K562 (cell line): ENCODE results near the gene NEK1. TPM values are rescaled to one million over a fixed set of nuclear protein-coding genes. Genes with fewer than 3 reads are reported as not detected.

Experiments used
- CBX1 ChIP-seq: sonication (generic); IDR thresholded peaks from 2 replicates; pipeline ENCODE4 v1.6.1; 2016; ENCODE audit warnings: antibody characterized with exemption, low read depth, mild to moderate bottlenecking
- CBX8 ChIP-seq: fragments of 200-600 bp; sonication (generic); IDR thresholded peaks from 2 replicates; pipeline ENCODE4 v1.6.1; 2012; ENCODE audit warnings: borderline replicate concordance, mixed run types, low read depth, mild to moderate bottlenecking, moderate library complexity, mixed read lengths, low read length, control low read depth, inconsistent platforms; ENCODE audit not compliant: poor library complexity, severe bottlenecking; ENCODE audit errors: extremely low read depth
- CCNT2 ChIP-seq: IDR thresholded peaks from 2 replicates; pipeline ENCODE4 v1.6.1; 2011; ENCODE audit warnings: borderline replicate concordance, low read depth, mild to moderate bottlenecking, moderate library complexity, mixed read lengths, low read length; ENCODE audit not compliant: insufficient read length; ENCODE audit errors: extremely low read depth
- GTF2E2 ChIP-seq: fragments of 200-800 bp; sonication (Bioruptor generic); IDR thresholded peaks from 2 replicates; pipeline ENCODE4 v1.6.1; 2016; ENCODE audit warnings: missing genetic modification characterization, missing compliant biosample characterization
- MAX ChIP-seq: sonication (generic); formaldehyde crosslinking; IDR thresholded peaks from 2 replicates; pipeline ENCODE4 v1.9.0; 2022; ENCODE audit warnings: mild to moderate bottlenecking, missing genetic modification reagents
- MAZ ChIP-seq, 2 experiments: fragments of 450-650 bp in 1 of 2; sonication (generic) in 1 of 2; formaldehyde crosslinking; IDR thresholded peaks in 1 of 2; conservative IDR thresholded peaks in 1 of 2; 2 replicates each; pipeline versions ENCODE4 v1.4.0 to v1.5.0; 2020; ENCODE audit warnings: mild to moderate bottlenecking in 1 of 2, missing genetic modification reagents in 1 of 2
- MCM2 ChIP-seq: fragments of 450-650 bp; IDR thresholded peaks from 2 replicates; pipeline ENCODE4 v1.6.1; 2017; ENCODE audit warnings: low read depth, mild to moderate bottlenecking
- MEF2A ChIP-seq: IDR thresholded peaks from 2 replicates; pipeline ENCODE4 v1.6.1; 2011; ENCODE audit warnings: low read depth, mild to moderate bottlenecking, low read length, moderate library complexity; ENCODE audit not compliant: control insufficient read depth
- NCOR1 ChIP-seq: fragments of 450-650 bp; IDR thresholded peaks from 2 replicates; pipeline ENCODE4 v1.6.1; 2016; ENCODE audit warnings: mild to moderate bottlenecking, moderate library complexity
- PCBP2 ChIP-seq: fragments of 200-400 bp; formaldehyde crosslinking; IDR thresholded peaks from 2 replicates; pipeline ENCODE4 v1.6.1; 2018; ENCODE audit warnings: low read length, low read depth, mild to moderate bottlenecking, moderate library complexity; ENCODE audit not compliant: poor library complexity, severe bottlenecking
- PHTF2 ChIP-seq: fragments of 250-450 bp; sonication (Bioruptor Pico); IDR thresholded peaks from 2 replicates; pipeline ENCODE4 v1.5.0; 2021; ENCODE audit warnings: mild to moderate bottlenecking
- RBM14 ChIP-seq: fragments of 200-400 bp; formaldehyde crosslinking; IDR thresholded peaks from 2 replicates; pipeline ENCODE4 v1.6.1; 2018; ENCODE audit warnings: low read depth, mild to moderate bottlenecking, low read length, moderate library complexity, borderline replicate concordance; ENCODE audit not compliant: insufficient read depth
- RHOXF2B ChIP-seq: fragments of 250-450 bp; sonication (Bioruptor Pico); conservative IDR thresholded peaks from 2 replicates; pipeline ENCODE4 v1.5.1; 2021
- SMAD4 ChIP-seq: fragments of 250-450 bp; sonication (Bioruptor Pico); conservative IDR thresholded peaks from 2 replicates; pipeline ENCODE4 v1.8.0; 2021; ENCODE audit warnings: inconsistent platforms, mild to moderate bottlenecking, moderate library complexity
- SMARCA4 ChIP-seq: fragments of 450-650 bp; IDR thresholded peaks from 2 replicates; pipeline ENCODE4 v1.6.1; 2016
- STAG1 ChIP-seq: sonication (generic); formaldehyde crosslinking; IDR thresholded peaks from 2 replicates; pipeline ENCODE4 v1.5.0; 2020; ENCODE audit warnings: missing genetic modification reagents, borderline replicate concordance
- XRCC4 ChIP-seq: IDR thresholded peaks from one replicate; pipeline ENCODE4 v1.6.1; 2011; ENCODE audit not compliant: insufficient read depth, insufficient read length; ENCODE audit errors: extremely low read depth
- ZNF12 ChIP-seq: sonication (generic); formaldehyde crosslinking; IDR thresholded peaks from 2 replicates; pipeline ENCODE4 v1.4.0; 2020; ENCODE audit warnings: mild to moderate bottlenecking, missing genetic modification reagents
- ZNF140 ChIP-seq: fragments of 250-450 bp; sonication (Bioruptor Pico); IDR thresholded peaks from 2 replicates; pipeline ENCODE4 v1.8.0; 2021; ENCODE audit warnings: moderate library complexity, mild to moderate bottlenecking, inconsistent platforms
- ZNF316 ChIP-seq: fragments of 450-650 bp; IDR thresholded peaks from 2 replicates; pipeline ENCODE4 v1.6.1; 2016
- ZNF324 ChIP-seq: fragments of 250-450 bp; sonication (Bioruptor Pico); IDR thresholded peaks from 2 replicates; pipeline ENCODE4 v1.4.0; 2020; ENCODE audit warnings: mild to moderate bottlenecking
- ZNF830 ChIP-seq: fragments of 250-450 bp; sonication (Bioruptor Pico); IDR thresholded peaks from 2 replicates; pipeline ENCODE4 v1.5.0; 2021; ENCODE audit warnings: mild to moderate bottlenecking
- ZSCAN29 ChIP-seq: fragments of 450-650 bp; IDR thresholded peaks from 2 replicates; pipeline ENCODE4 v1.6.1; 2017
- polyA plus RNA-seq, 8 experiments: library from polyadenylated mRNA; depleted of rRNA in 4 of 8; stranded (reverse) in 5 of 8; unstranded in 3 of 8; fragments of >200 nt; fragmentation: Nextera tagmentation in 2 of 8; fragmentation: Illumina TruSeq in 1 of 8; extraction: Ambion mirVana in 2 of 8; extraction: Trizol in 1 of 8; gene quantifications; 2 replicates each; pipeline versions ENCODE4 v1.2.1 to v1.2.3, GENCODE V29; 2011 to 2014; ENCODE audit warnings: inconsistent platforms in 1 of 8, missing spikeins in 1 of 8
- total RNA-seq, 7 experiments: library from RNA; depleted of rRNA in 6 of 7; stranded (reverse); fragments of >200 nt in 6 of 7; fragmentation: Illumina TruSeq in 2 of 7; extraction: Trizol in 2 of 7; gene quantifications; 2 replicates each; pipeline versions ENCODE4 v1.2.1 to v1.2.3, GENCODE V29; 2011 to 2021; ENCODE audit warnings: low replicate concordance in 1 of 7
- TF ChIP-seq, protein P1 (sequence below): sonication (generic); formaldehyde crosslinking; IDR thresholded peaks from 2 replicates; pipeline ENCODE4 v1.8.1; 2023; ENCODE audit warnings: mild to moderate bottlenecking, missing genetic modification reagents
- TF ChIP-seq, protein P2 (sequence below): fragments of 450-650 bp; formaldehyde crosslinking; IDR thresholded peaks from 2 replicates; pipeline ENCODE4 v1.4.0; 2022; ENCODE audit warnings: missing genetic modification characterization

Gene NEK1
- total and polyA plus RNA-seq, 9 of the 15 experiments (the other 6 are each of a cell fraction or from before 2014, with no cell fraction given), result 6.2 to 15.7 (median 10.3) TPM

DNA sequence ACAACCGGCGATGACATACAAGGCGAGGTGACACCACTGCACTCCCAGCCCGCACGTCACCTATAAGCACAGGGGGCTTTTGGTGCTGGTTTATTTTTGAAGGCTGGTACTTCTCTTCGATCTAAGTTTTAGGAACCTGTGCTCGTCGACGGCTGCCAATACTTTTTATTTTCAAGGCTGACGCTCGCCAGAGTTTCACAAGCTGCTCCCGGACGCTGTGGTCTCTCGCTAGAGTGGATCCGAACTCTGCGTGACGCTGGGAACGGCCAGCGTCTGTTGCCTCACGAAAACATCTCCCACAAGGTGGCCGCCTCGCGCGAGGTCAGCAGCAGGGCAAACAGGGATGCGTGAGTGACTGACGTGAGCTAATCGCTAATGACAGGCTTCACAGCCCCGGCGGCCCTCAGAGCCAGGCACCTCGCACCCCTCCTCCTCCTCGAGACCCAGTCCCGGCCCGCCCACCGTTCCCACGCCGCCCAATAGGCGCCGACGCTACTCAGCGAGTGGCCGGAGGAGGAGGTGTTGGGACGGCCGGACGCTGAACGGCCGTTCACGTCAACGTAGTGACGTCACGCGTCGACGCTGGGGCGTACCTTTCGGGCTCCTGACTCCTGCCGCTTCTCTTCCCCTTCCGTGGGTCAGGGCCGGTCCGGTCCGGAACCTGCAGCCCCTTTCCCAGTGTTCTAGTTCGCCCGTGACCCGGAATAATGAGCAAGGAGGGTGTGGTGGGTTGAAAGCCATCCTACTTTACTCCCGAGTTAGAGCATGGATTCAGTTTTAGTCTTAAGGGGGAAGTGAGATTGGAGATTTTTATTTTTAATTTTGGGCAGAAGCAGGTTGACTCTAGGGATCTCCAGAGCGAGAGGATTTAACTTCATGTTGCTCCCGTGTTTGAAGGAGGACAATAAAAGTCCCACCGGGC, 7.8 kb upstream of the NEK1 start, which contains the start of gene CLCN3 (continued):
- peak; percentile 67 for TF ChIP-seq NCOR1
- TF ChIP-seq CCNT2, result peak; percentile 94
- TF ChIP-seq ZNF12 (CRISPR knock-in tag), result 0 out of 2 replicates have a peak, but pooled peaks have one; percentile 6
- TF ChIP-seq STAG1, result no peak
- TF ChIP-seq ZNF324 (CRISPR knock-in tag), result no peak
- TF ChIP-seq CBX1, result peak; percentile 11; the same call in 1 of the 2 replicates
- no peak for TF ChIP-seq XRCC4
- TF ChIP-seq SMARCA4, result peak; percentile 36
- peak; percentile 59 to 74 for TF ChIP-seq MAZ (CRISPR knock-in tag; conservative IDR thresholded peaks at IDR 0.05 in 1 of 2, IDR thresholded peaks at IDR 0.05 in 1 of 2)
- TF ChIP-seq GTF2E2, result peak; percentile 84; the same call in 1 of the 2 replicates
- TF ChIP-seq ZNF316, result no peak
- TF ChIP-seq ZNF830 (CRISPR knock-in tag), result no peak
- TF ChIP-seq PHTF2 (CRISPR knock-in tag), result no peak
- no peak for TF ChIP-seq RHOXF2B (CRISPR knock-in tag)
- TF ChIP-seq, protein P1, sequence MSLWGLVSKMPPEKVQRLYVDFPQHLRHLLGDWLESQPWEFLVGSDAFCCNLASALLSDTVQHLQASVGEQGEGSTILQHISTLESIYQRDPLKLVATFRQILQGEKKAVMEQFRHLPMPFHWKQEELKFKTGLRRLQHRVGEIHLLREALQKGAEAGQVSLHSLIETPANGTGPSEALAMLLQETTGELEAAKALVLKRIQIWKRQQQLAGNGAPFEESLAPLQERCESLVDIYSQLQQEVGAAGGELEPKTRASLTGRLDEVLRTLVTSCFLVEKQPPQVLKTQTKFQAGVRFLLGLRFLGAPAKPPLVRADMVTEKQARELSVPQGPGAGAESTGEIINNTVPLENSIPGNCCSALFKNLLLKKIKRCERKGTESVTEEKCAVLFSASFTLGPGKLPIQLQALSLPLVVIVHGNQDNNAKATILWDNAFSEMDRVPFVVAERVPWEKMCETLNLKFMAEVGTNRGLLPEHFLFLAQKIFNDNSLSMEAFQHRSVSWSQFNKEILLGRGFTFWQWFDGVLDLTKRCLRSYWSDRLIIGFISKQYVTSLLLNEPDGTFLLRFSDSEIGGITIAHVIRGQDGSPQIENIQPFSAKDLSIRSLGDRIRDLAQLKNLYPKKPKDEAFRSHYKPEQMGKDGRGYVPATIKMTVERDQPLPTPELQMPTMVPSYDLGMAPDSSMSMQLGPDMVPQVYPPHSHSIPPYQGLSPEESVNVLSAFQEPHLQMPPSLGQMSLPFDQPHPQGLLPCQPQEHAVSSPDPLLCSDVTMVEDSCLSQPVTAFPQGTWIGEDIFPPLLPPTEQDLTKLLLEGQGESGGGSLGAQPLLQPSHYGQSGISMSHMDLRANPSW (CRISPR knock-in tag), result no peak
- no peak for TF ChIP-seq CBX8
- no peak for TF ChIP-seq ZNF140
- no peak for TF ChIP-seq PCBP2
- TF ChIP-seq SMAD4 (CRISPR knock-in tag), result peak; percentile 80
- no peak for TF ChIP-seq ZSCAN29
- TF ChIP-seq, protein P2, sequence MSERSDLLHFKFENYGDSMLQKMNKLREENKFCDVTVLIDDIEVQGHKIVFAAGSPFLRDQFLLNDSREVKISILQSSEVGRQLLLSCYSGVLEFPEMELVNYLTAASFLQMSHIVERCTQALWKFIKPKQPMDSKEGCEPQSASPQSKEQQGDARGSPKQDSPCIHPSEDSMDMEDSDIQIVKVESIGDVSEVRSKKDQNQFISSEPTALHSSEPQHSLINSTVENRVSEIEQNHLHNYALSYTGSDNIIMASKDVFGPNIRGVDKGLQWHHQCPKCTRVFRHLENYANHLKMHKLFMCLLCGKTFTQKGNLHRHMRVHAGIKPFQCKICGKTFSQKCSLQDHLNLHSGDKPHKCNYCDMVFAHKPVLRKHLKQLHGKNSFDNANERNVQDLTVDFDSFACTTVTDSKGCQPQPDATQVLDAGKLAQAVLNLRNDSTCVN, result no peak
- no peak for TF ChIP-seq MCM2
- TF ChIP-seq MEF2A, result no peak
- no peak for TF ChIP-seq RBM14
- TF ChIP-seq MAX (CRISPR knock-in tag), result peak; percentile 56; the same call in 1 of the 2 replicates
